ENCODE results near the gene PLEKHG4B. TPM values are rescaled to one million over a fixed set of nuclear protein-coding genes. Genes with fewer than 3 reads are reported as not detected.
A peak's percentile ranks its signal among the peaks of the same experiment; 100 is the strongest.

Gene PLEKHG4B
- total and polyA plus RNA-seq, 2 of the 4 experiments (the other 2 are of a cell fraction) = 1.1 TPM

DNA sequence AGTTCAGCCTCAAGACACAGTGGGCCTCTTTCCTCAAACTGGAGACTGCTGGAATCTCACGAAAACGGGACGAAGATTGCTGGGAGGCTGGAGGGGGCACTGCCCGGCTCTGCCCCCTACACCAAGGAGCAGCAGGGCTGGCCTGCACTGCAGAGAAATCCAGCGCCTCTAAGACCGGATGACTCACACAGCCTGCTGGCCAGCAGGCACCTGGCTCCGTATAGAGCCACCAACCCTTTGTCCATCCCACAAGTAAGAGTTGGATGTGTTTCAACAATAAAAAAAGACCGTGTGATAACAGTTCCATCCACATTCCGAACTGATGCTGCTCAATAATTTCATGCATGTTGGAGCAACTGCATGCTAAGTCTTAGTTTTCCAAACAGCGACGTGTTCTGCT, 114.4 kb downstream of the PLEKHG4B start:
- CTCF ChIA-PET = no interaction called here
- Histone ChIP-seq H3K4me2 (ENCODE audit: low read depth, low read length) (no peak overlapping the region), H2AK9ac (replicated peaks; ENCODE audit: low read depth, low read length, poor library complexity) (no peak overlapping the region), H3K9ac (ENCODE audit: low read depth, low read length) (no peak overlapping the region), H2AK5ac (ENCODE audit: low read depth, low read length) (no peak overlapping the region), H2BK5ac (ENCODE audit: low read depth, low read length, poor library complexity, severe bottlenecking) (no peak overlapping the region), H3K14ac (replicated peaks; ENCODE audit: low read depth, low read length) (no peak overlapping the region), H3K56ac (ENCODE audit: extremely low read depth, insufficient read depth, low read length) (no peak overlapping the region), H3K4me1 (ENCODE audit: control insufficient read depth, insufficient read depth, low read length) (0 out of 2 replicates have a peak, but pooled peaks cover 2% of the 10 kb centered on the region), H2BK120ac (ENCODE audit: low read depth, low read length) (no peak overlapping the region), H2BK15ac (ENCODE audit: low read depth, low read length) (no peak overlapping the region), H3K18ac (ENCODE audit: low read depth, low read length) (no peak overlapping the region), H3K23ac (ENCODE audit: low read depth, low read length) (no peak overlapping the region), H3K36me3 (ENCODE audit: control insufficient read depth, insufficient read depth, low read length) (peaks cover 16% of the 10 kb centered on the region), H3K79me1 (ENCODE audit: low read depth in 1 of 2, low read length in 2 of 2) (peaks cover 31 to 35% of the 10 kb centered on the region in 2 experiments), H4K8ac (ENCODE audit: low read depth in 2 of 2, low read length in 2 of 2) (no peak overlapping the region), H2AFZ (replicated peaks; ENCODE audit: low read length, poor library complexity) (no peak overlapping the region), H2BK20ac (ENCODE audit: low read depth, low read length) (no peak overlapping the region), H4K91ac (ENCODE audit: insufficient read depth, low read depth, low read length) (no peak overlapping the region), H3K9me3 (ENCODE audit: control insufficient read depth, insufficient read depth, low read length) (no peaks in the 10 kb centered on the region), H4K20me1 (ENCODE audit: insufficient read depth, low read length) (peaks cover 38% of the 10 kb centered on the region), H3K27ac (ENCODE audit: insufficient read depth, low read length) (no peak overlapping the region), H4K5ac (ENCODE audit: low read depth, low read length) (no peak overlapping the region), H3K27me3 (ENCODE audit: control insufficient read depth, insufficient read depth, low read length) (no peaks in the 10 kb centered on the region), H3K4ac (ENCODE audit: low read depth, low read length) (no peak overlapping the region), H3K9me1 (ENCODE audit: insufficient read depth, low read length) (peaks cover 6% of the 10 kb centered on the region; the same call in 1 of the 2 replicates), H3K4me3 (ENCODE audit: insufficient read depth, low read depth, low read length) (no peak overlapping the region)
- TF ChIP-seq MAFK (IDR thresholded peaks at IDR 0.05; ENCODE audit: low read depth, low read length) (no peak), MXI1 (IDR thresholded peaks at IDR 0.05; ENCODE audit: borderline replicate concordance, low read depth, low read length) (no peak), RFX5 (IDR thresholded peaks at IDR 0.05; ENCODE audit: low read depth, low read length) (no peak), BHLHE40 (IDR thresholded peaks at IDR 0.05; ENCODE audit: low read depth, low read length) (no peak), RAD21 (IDR thresholded peaks at IDR 0.05; ENCODE audit: low read length) (no peak), FOS (IDR thresholded peaks at IDR 0.05; ENCODE audit: low read depth, low read length) (no peak), POLR2A (IDR thresholded peaks at IDR 0.05; ENCODE audit: low read depth, low read length) (no peak), CHD1 (IDR thresholded peaks at IDR 0.05; ENCODE audit: low read depth, low read length) (no peak), RCOR1 (IDR thresholded peaks at IDR 0.05; ENCODE audit: insufficient replicate concordance, low read length) (no peak), CEBPB (IDR thresholded peaks at IDR 0.05; ENCODE audit: low read depth, low read length) (no peak), SMC3 (IDR thresholded peaks at IDR 0.05; ENCODE audit: low read depth, low read length) (no peak), MAZ (IDR thresholded peaks at IDR 0.05; ENCODE audit: borderline replicate concordance, low read depth, low read length) (no peak), NFE2L2 (IDR thresholded peaks at IDR 0.05; ENCODE audit: low read depth, low read length) (no peak)
- TF ChIP-seq, protein P1, sequence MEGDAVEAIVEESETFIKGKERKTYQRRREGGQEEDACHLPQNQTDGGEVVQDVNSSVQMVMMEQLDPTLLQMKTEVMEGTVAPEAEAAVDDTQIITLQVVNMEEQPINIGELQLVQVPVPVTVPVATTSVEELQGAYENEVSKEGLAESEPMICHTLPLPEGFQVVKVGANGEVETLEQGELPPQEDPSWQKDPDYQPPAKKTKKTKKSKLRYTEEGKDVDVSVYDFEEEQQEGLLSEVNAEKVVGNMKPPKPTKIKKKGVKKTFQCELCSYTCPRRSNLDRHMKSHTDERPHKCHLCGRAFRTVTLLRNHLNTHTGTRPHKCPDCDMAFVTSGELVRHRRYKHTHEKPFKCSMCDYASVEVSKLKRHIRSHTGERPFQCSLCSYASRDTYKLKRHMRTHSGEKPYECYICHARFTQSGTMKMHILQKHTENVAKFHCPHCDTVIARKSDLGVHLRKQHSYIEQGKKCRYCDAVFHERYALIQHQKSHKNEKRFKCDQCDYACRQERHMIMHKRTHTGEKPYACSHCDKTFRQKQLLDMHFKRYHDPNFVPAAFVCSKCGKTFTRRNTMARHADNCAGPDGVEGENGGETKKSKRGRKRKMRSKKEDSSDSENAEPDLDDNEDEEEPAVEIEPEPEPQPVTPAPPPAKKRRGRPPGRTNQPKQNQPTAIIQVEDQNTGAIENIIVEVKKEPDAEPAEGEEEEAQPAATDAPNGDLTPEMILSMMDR (conservative IDR thresholded peaks at IDR 0.05; ENCODE audit: low read depth, low read length) = no peak
- TF ChIP-seq, protein P2, sequence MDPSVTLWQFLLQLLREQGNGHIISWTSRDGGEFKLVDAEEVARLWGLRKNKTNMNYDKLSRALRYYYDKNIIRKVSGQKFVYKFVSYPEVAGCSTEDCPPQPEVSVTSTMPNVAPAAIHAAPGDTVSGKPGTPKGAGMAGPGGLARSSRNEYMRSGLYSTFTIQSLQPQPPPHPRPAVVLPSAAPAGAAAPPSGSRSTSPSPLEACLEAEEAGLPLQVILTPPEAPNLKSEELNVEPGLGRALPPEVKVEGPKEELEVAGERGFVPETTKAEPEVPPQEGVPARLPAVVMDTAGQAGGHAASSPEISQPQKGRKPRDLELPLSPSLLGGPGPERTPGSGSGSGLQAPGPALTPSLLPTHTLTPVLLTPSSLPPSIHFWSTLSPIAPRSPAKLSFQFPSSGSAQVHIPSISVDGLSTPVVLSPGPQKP (IDR thresholded peaks at IDR 0.05; ENCODE audit: borderline replicate concordance, low read depth, low read length) = no peak
- 79% methylated on average over 8 of the region's 11 CpGs; no CpG with 5 or more reads in 1 of the 2 experiments for WGBS, 2 experiments (ENCODE audit: extremely low coverage in 2 of 2, insufficient read length in 1 of 2)
- dilution Hi-C loops (cut with HindIII; ENCODE audit: low sequenced_read_pairs, unreplicated experiment) (no loop called here), intact Hi-C loops (cut with micrococcal nuclease) (no loop called here), in situ Hi-C loops (cut with MboI; ENCODE audit: low sequenced_read_pairs) (no loop called here)
- BruUV-seq (replicated peaks) = no TSS peak
- ATAC-seq (ENCODE audit: low read depth) = peak; percentile 57
- POLR2A ChIA-PET (ENCODE audit: unreplicated experiment) = no interaction called here
- DNase-seq = peak; percentile 45

All from IMR-90 (cell line).